Measurements from ENCODE around the gene NCCRP1.

The NCCRP1 gene

GRCh38 chr19:39162441-39163043, 34.2 kb upstream of the NCCRP1 start:
- TF ChIP-seq CTCF (IDR thresholded peaks at IDR 0.05; ENCODE audit: poor library complexity, severe bottlenecking) = no peak
- H3K4me1 ChIP-seq (ENCODE audit: insufficient read depth, poor library complexity, severe bottlenecking) = peaks cover 27% of the 10 kb centered on the region
- H3K9me3 ChIP-seq (ENCODE audit: severe bottlenecking) = no peaks in the 10 kb centered on the region

GRCh38 chr19:39163621-39164020, 33.1 kb upstream of the NCCRP1 start:
- TF ChIP-seq CTCF (IDR thresholded peaks at IDR 0.05; ENCODE audit: poor library complexity, severe bottlenecking) = no peak
- H3K27ac ChIP-seq (ENCODE audit: poor library complexity, severe bottlenecking) = no peak overlapping the region
- ATAC-seq (ENCODE audit: low read depth) = no peak

More at GRCh38 chr19:39162441-39163043, 34.2 kb upstream of the NCCRP1 start:
- no peaks in the 10 kb centered on the region for H3K27me3 ChIP-seq (ENCODE audit: insufficient read depth, poor library complexity, severe bottlenecking)
- no peaks in the 10 kb centered on the region for H3K36me3 ChIP-seq (ENCODE audit: low read depth)
- ATAC-seq (ENCODE audit: low read depth) (no peak), DNase-seq (ENCODE audit: low spot score) (no peak)
- no peak overlapping the region for H3K4me3 ChIP-seq (ENCODE audit: severe bottlenecking)
- no peak overlapping the region for H3K27ac ChIP-seq (ENCODE audit: poor library complexity, severe bottlenecking)

GRCh38 chr19:39164289-39164688, 32.5 kb upstream of the NCCRP1 start:
- H3K4me3 ChIP-seq (ENCODE audit: severe bottlenecking) = no peak overlapping the region
- no peak for DNase-seq (ENCODE audit: low spot score)
- H3K36me3 ChIP-seq (ENCODE audit: low read depth) = no peaks in the 10 kb centered on the region
- no peak for TF ChIP-seq CTCF (IDR thresholded peaks at IDR 0.05; ENCODE audit: poor library complexity, severe bottlenecking)
- no peaks in the 10 kb centered on the region for H3K9me3 ChIP-seq (ENCODE audit: severe bottlenecking)
- no peak overlapping the region for H3K27ac ChIP-seq (ENCODE audit: poor library complexity, severe bottlenecking)
- ATAC-seq (ENCODE audit: low read depth) = no peak
- H3K27me3 ChIP-seq (ENCODE audit: insufficient read depth, poor library complexity, severe bottlenecking) = no peaks in the 10 kb centered on the region
- H3K4me1 ChIP-seq (ENCODE audit: insufficient read depth, poor library complexity, severe bottlenecking) = peaks cover 29% of the 10 kb centered on the region

More at GRCh38 chr19:39163621-39164020, 33.1 kb upstream of the NCCRP1 start:
- Histone ChIP-seq H3K9me3 (ENCODE audit: severe bottlenecking) (no peaks in the 10 kb centered on the region), H3K27me3 (ENCODE audit: insufficient read depth, poor library complexity, severe bottlenecking) (no peaks in the 10 kb centered on the region), H3K36me3 (ENCODE audit: low read depth) (no peaks in the 10 kb centered on the region), H3K4me3 (ENCODE audit: severe bottlenecking) (no peak overlapping the region), H3K4me1 (ENCODE audit: insufficient read depth, poor library complexity, severe bottlenecking) (peaks cover 29% of the 10 kb centered on the region)
- no peak for DNase-seq (ENCODE audit: low spot score)

- Histone ChIP-seq H3K27ac (ENCODE audit: poor library complexity, severe bottlenecking) (peak overlapping the region; percentile 54), H3K27me3 (ENCODE audit: insufficient read depth, poor library complexity, severe bottlenecking) (no peaks in the 10 kb centered on the region), H3K36me3 (ENCODE audit: low read depth) (no peaks in the 10 kb centered on the region), H3K4me1 (ENCODE audit: insufficient read depth, poor library complexity, severe bottlenecking) (peaks cover 22% of the 10 kb centered on the region), H3K4me3 (ENCODE audit: severe bottlenecking) (no peak overlapping the region), H3K9me3 (ENCODE audit: severe bottlenecking) (no peaks in the 10 kb centered on the region)
- DNase-seq (ENCODE audit: low spot score) = no peak
- ATAC-seq (ENCODE audit: low read depth) = no peak
- TF ChIP-seq CTCF (IDR thresholded peaks at IDR 0.05; ENCODE audit: poor library complexity, severe bottlenecking) = no peak
Measured at GRCh38 chr19:39165857-39166256, 30.9 kb upstream of the NCCRP1 start.

Data from RWPE2 (cell line).